HCT116 (cell line): ENCODE data around the gene AARS2. TPM values are rescaled to one million over a fixed set of nuclear protein-coding genes. Genes with fewer than 3 reads are reported as not detected.

Experiments used
- ATAC-seq: fragments of 200-7000 bp; cut with Tn5 transposase; 2 replicates; pipeline ENCODE4 v1.9.1; 2020; ENCODE audit warnings: mild to moderate bottlenecking, moderate library complexity
- BruUV-seq: library from RNA; stranded (reverse); fragments of 400-500 nt; replicated peaks from 2 replicates; lab custom pipeline; 2021; lab: Mats Ljungman, UMichigan
- CTCF ChIA-PET: fragments of 300-600 bp; sonication (Branson Sonifier 250); formaldehyde crosslinking; loops from one replicate; lab custom pipeline; 2021; ENCODE audit warnings: antibody characterized with exemption; lab: Charles Lee
- POLR2A ChIA-PET: fragments of 300-600, 350-600 bp; sonication (Branson Sonifier 250); formaldehyde crosslinking; loops from one replicate; lab custom pipeline; 2021; ENCODE audit warnings: antibody characterized with exemption; lab: Charles Lee
- RAD21 ChIA-PET, 2 experiments: fragments of 300-600 bp; sonication (Branson Sonifier 250); formaldehyde crosslinking; loops; one replicate each; lab custom pipeline; 2023; ENCODE audit warnings: low total read pairs in 2 of 2; ENCODE audit not compliant: uncharacterized antibody in 2 of 2, unreplicated experiment in 2 of 2, low non-redundant PET in 1 of 2; lab: Charles Lee
- DNase-seq: peaks from one replicate; pipeline ENCODE4 v3.0.0-alpha.2; 2010; ENCODE audit warnings: low read depth, low spot score
- H2AFZ ChIP-seq: fragments of 200-600 bp; shearing (Covaris generic), sonication (generic); 2 replicates; pipeline ENCODE4 v1.6.1; 2017; ENCODE audit warnings: low read depth, mixed run types, mixed read lengths, antibody characterized with exemption, low read length; ENCODE audit not compliant: poor library complexity, severe bottlenecking
- H3K27ac ChIP-seq: 2 replicates; pipeline ENCODE4 v1.5.1; 2012; ENCODE audit warnings: low read depth, low read length
- H3K27me3 ChIP-seq: fragments of 200-600 bp; sonication (generic); 2 replicates; pipeline ENCODE4 v1.6.1; 2016; ENCODE audit warnings: mixed run types, low read length, mixed read lengths; ENCODE audit not compliant: insufficient read depth
- H3K36me3 ChIP-seq, 2 experiments: fragments of 200-500 bp in 1 of 2; fragments of 200-600 bp in 1 of 2; sonication (Bioruptor generic) in 1 of 2; sonication (generic) in 1 of 2; 2 replicates each; pipeline versions ENCODE4 v1.5.1 to v1.6.1; 2014 to 2016; ENCODE audit warnings: low read length in 2 of 2, inconsistent platforms in 1 of 2, mixed read lengths in 1 of 2, mixed run types in 1 of 2; ENCODE audit not compliant: insufficient read depth in 2 of 2, control insufficient read depth in 1 of 2
- H3K4me1 ChIP-seq, 2 experiments: fragments of 200-600 bp in 1 of 2; sonication (generic) in 1 of 2; 2 replicates each; pipeline versions ENCODE4 v1.5.1 to v1.6.1; 2012 to 2017; ENCODE audit warnings: low read length in 2 of 2, inconsistent platforms in 1 of 2, mild to moderate bottlenecking in 1 of 2, mixed read lengths in 1 of 2, mixed run types in 1 of 2, moderate library complexity in 1 of 2; ENCODE audit not compliant: insufficient read depth in 2 of 2, control insufficient read depth in 1 of 2
- H3K4me2 ChIP-seq: fragments of 200-600 bp; sonication (generic); 2 replicates; pipeline ENCODE4 v1.6.1; 2017; ENCODE audit warnings: mixed run types, low read length, mixed read lengths
- H3K4me3 ChIP-seq, 2 experiments: fragments of 200-600 bp in 1 of 2; sonication (generic) in 1 of 2; replicated peaks in 1 of 2; 2 replicates each; pipeline ENCODE4 v1.5.1; 2011 to 2016; ENCODE audit warnings: low read length in 2 of 2, control low read depth in 1 of 2, low read depth in 1 of 2, mild to moderate bottlenecking in 1 of 2, mixed read lengths in 1 of 2, mixed run types in 1 of 2
- H3K79me2 ChIP-seq: fragments of 200-600 bp; sonication (generic); 2 replicates; pipeline ENCODE4 v1.6.1; 2017; ENCODE audit warnings: mild to moderate bottlenecking, mixed run types, low read length, moderate library complexity, mixed read lengths; ENCODE audit not compliant: insufficient read depth
- H3K9ac ChIP-seq: fragments of 200-600 bp; sonication (generic); 2 replicates; pipeline ENCODE4 v1.6.1; 2016; ENCODE audit warnings: low read length, mixed read lengths
- H3K9me2 ChIP-seq: fragments of 200-600 bp; sonication (generic), shearing (Covaris generic); 2 replicates; pipeline ENCODE4 v1.6.1; 2017; ENCODE audit warnings: mixed run types, mild to moderate bottlenecking, moderate library complexity; ENCODE audit not compliant: insufficient read depth
- H3K9me3 ChIP-seq, 2 experiments: fragments of 200-500 bp in 1 of 2; fragments of 200-600 bp in 1 of 2; sonication (Bioruptor generic) in 1 of 2; sonication (generic) in 1 of 2; 2 replicates each; pipeline ENCODE4 v1.6.1; 2014 to 2017; ENCODE audit warnings: low read length in 2 of 2, mixed read lengths in 2 of 2, inconsistent platforms in 1 of 2, low read depth in 1 of 2, mild to moderate bottlenecking in 1 of 2, mixed run types in 1 of 2, moderate library complexity in 1 of 2; ENCODE audit not compliant: control insufficient read depth in 1 of 2, insufficient read depth in 1 of 2
- H4K20me1 ChIP-seq: fragments of 200-600 bp; sonication (generic), shearing (Covaris generic); 2 replicates; pipeline ENCODE4 v1.6.1; 2017; ENCODE audit warnings: mixed run types, mild to moderate bottlenecking, moderate library complexity; ENCODE audit not compliant: insufficient read depth
- ATF3 ChIP-seq: IDR thresholded peaks from 2 replicates; pipeline ENCODE4 v1.6.1; 2012
- CEBPB ChIP-seq: IDR thresholded peaks from 2 replicates; pipeline ENCODE4 v1.6.1; 2012; ENCODE audit warnings: low read depth
- CTCF ChIP-seq, 3 experiments: fragments of 200-600 bp in 1 of 3; sonication (generic) in 1 of 3; IDR thresholded peaks in 2 of 3; conservative IDR thresholded peaks in 1 of 3; 2 replicates each; pipeline ENCODE4 v1.5.1; 2012 to 2017; ENCODE audit warnings: low read depth in 2 of 3, low read length in 2 of 3, antibody characterized with exemption in 1 of 3, borderline replicate concordance in 1 of 3, control low read depth in 1 of 3, mild to moderate bottlenecking in 1 of 3, mixed read lengths in 1 of 3, mixed run types in 1 of 3, moderate library complexity in 1 of 3; ENCODE audit not compliant: insufficient read depth in 1 of 3
- EGR1 ChIP-seq: IDR thresholded peaks from 2 replicates; pipeline ENCODE4 v1.6.1; 2012; ENCODE audit warnings: low read depth
- ELF1 ChIP-seq: IDR thresholded peaks from 2 replicates; pipeline ENCODE4 v1.6.1; 2012; ENCODE audit warnings: low read depth, borderline replicate concordance
- EZH2phosphoT487 ChIP-seq: fragments of 200-600 bp; IDR thresholded peaks from 2 replicates; pipeline ENCODE4 v1.6.1; 2018; ENCODE audit warnings: antibody characterized with exemption, borderline replicate concordance
- FOSL1 ChIP-seq: IDR thresholded peaks from 2 replicates; pipeline ENCODE4 v1.6.1; 2012; ENCODE audit warnings: low read depth
- POLR2A ChIP-seq: IDR thresholded peaks from 2 replicates; pipeline ENCODE4 v1.7.0; 2011; ENCODE audit warnings: borderline replicate concordance; ENCODE audit not compliant: insufficient read depth, insufficient read length; ENCODE audit errors: extremely low read depth
- POLR2AphosphoS5 ChIP-seq: IDR thresholded peaks from 2 replicates; pipeline ENCODE4 v1.6.1; 2011; ENCODE audit warnings: mild to moderate bottlenecking, low read depth, low read length, moderate library complexity
- RAD21 ChIP-seq: IDR thresholded peaks from 2 replicates; pipeline ENCODE4 v1.6.1; 2012; ENCODE audit warnings: low read depth, mild to moderate bottlenecking
- REST ChIP-seq: IDR thresholded peaks from 2 replicates; pipeline ENCODE4 v1.6.1; 2012; ENCODE audit warnings: low read depth
- SIN3A ChIP-seq: IDR thresholded peaks from 2 replicates; pipeline ENCODE4 v1.6.1; 2012; ENCODE audit warnings: low read depth
- SRF ChIP-seq: IDR thresholded peaks from 2 replicates; pipeline ENCODE4 v1.6.1; 2012; ENCODE audit warnings: low read depth
- TCF7L2 ChIP-seq: IDR thresholded peaks from 2 replicates; pipeline ENCODE4 v1.7.0; 2011; ENCODE audit warnings: borderline replicate concordance, inconsistent platforms; ENCODE audit not compliant: insufficient read depth, insufficient read length; ENCODE audit errors: extremely low read depth
- YY1 ChIP-seq: IDR thresholded peaks from 2 replicates; pipeline ENCODE4 v1.6.1; 2011; ENCODE audit warnings: low read length, low read depth, moderate library complexity, mild to moderate bottlenecking; ENCODE audit not compliant: insufficient replicate concordance; ENCODE audit errors: extremely low read depth
- ZBTB33 ChIP-seq: IDR thresholded peaks from 2 replicates; pipeline ENCODE4 v1.6.1; 2011; ENCODE audit warnings: mild to moderate bottlenecking, low read length, moderate library complexity; ENCODE audit not compliant: insufficient replicate concordance; ENCODE audit errors: extremely low read depth
- ZFX ChIP-seq: fragments of 450-650 bp; IDR thresholded peaks from 2 replicates; pipeline ENCODE4 v1.6.1; 2017
- ZNF274 ChIP-seq: fragments of 200-500 bp; sonication (Bioruptor generic); IDR thresholded peaks from 2 replicates; pipeline ENCODE4 v1.6.1; 2014; ENCODE audit warnings: mild to moderate bottlenecking, low read depth, low read length, inconsistent platforms
- intact Hi-C: fragments of 100-400 bp; cut with micrococcal nuclease; formaldehyde crosslinking; loops from 2 replicates; pipeline ENCODE4 v1.10.0; 2022
- total RNA-seq: library from RNA; stranded (reverse); gene quantifications from one replicate; pipeline ENCODE4 v1.2.1, GENCODE V29; 2021; ENCODE audit not compliant: unreplicated experiment

Gene AARS2
- total RNA-seq, 1 experiment from 2014 or later: 14.9 TPM

GRCh38 chr6:44267252-44267651 is 45.9 kb downstream of the AARS2 start:
- ATAC-seq: no peak
- peaks cover 7 to 26% of the 10 kb centered on the region in 2 experiments for H3K4me1 ChIP-seq
- intact Hi-C loops: loop anchor here (5.0 kb wide), 1 partner anchor 190 kb away; no protein-coding TSS in a partner anchor
- no peaks in the 10 kb centered on the region for H4K20me1 ChIP-seq
- no peak overlapping the region for H3K4me2 ChIP-seq
- no peak overlapping the region for H2AFZ ChIP-seq
- RAD21 ChIA-PET: no interaction called here
- TF ChIP-seq CEBPB: no peak
- no peak for TF ChIP-seq ATF3
- TF ChIP-seq ZNF274: no peak
- no peak for TF ChIP-seq YY1
- TF ChIP-seq POLR2AphosphoS5: no peak
- TF ChIP-seq CTCF (IDR thresholded peaks at IDR 0.05 in 2 of 3, conservative IDR thresholded peaks at IDR 0.05 in 1 of 3; ENCODE audit: borderline replicate concordance in 1 of 3, insufficient read depth in 1 of 3, low read depth in 2 of 3, low read length in 2 of 3): no peak
- TF ChIP-seq FOSL1: no peak
- no peak for TF ChIP-seq RAD21
- no peak for TF ChIP-seq ELF1
- no peak for TF ChIP-seq EGR1
- no peak for TF ChIP-seq EZH2phosphoT487
- TF ChIP-seq SIN3A: no peak
- no peak for TF ChIP-seq REST
- TF ChIP-seq TCF7L2: no peak
- TF ChIP-seq POLR2A: no peak
- no peak for TF ChIP-seq ZFX
- TF ChIP-seq ZBTB33: no peak
- TF ChIP-seq SRF: no peak
- H3K36me3 ChIP-seq: no peaks in the 10 kb centered on the region
- peaks cover 25% of the 10 kb centered on the region; the same call in 1 of the 2 replicates for H3K79me2 ChIP-seq
- H3K9me3 ChIP-seq: no peaks in the 10 kb centered on the region
- H3K27ac ChIP-seq: no peak overlapping the region
- H3K27me3 ChIP-seq: no peaks in the 10 kb centered on the region
- CTCF ChIA-PET: interaction anchor here (1.2 to 2.9 kb wide), 4 partner anchors 10 to 72 kb away, joined by 3 to 36 read pairs (median 6); no protein-coding TSS in a partner anchor
- H3K4me3 ChIP-seq: no peak overlapping the region
- no peak for DNase-seq
- no peak overlapping the region for H3K9ac ChIP-seq
- POLR2A ChIA-PET: interaction anchor here (1.2 kb wide), 1 partner anchor 11 kb away, joined by 3 read pairs; the partner anchor contains the start of gene SLC35B2
- no TSS peak for BruUV-seq
- no peaks in the 10 kb centered on the region for H3K9me2 ChIP-seq
